Astrocyte (in vitro differentiated cells and primary cell): ENCODE data around the gene DBNDD2.

ENCODE experiments used
- EZH2 ChIP-seq: IDR thresholded peaks from 2 replicates; pipeline ENCODE4 v1.6.1; 2012; ENCODE audit warnings: mild to moderate bottlenecking, low read length, inconsistent platforms; ENCODE audit not compliant: insufficient read depth
- TF ChIP-seq, protein P1 (sequence below): IDR thresholded peaks from 2 replicates; pipeline ENCODE4 v1.5.1; 2011; ENCODE audit warnings: low read depth, mild to moderate bottlenecking, inconsistent platforms, low read length, moderate library complexity; ENCODE audit not compliant: insufficient read depth

- TF ChIP-seq EZH2: no peak
- TF ChIP-seq, protein P1, sequence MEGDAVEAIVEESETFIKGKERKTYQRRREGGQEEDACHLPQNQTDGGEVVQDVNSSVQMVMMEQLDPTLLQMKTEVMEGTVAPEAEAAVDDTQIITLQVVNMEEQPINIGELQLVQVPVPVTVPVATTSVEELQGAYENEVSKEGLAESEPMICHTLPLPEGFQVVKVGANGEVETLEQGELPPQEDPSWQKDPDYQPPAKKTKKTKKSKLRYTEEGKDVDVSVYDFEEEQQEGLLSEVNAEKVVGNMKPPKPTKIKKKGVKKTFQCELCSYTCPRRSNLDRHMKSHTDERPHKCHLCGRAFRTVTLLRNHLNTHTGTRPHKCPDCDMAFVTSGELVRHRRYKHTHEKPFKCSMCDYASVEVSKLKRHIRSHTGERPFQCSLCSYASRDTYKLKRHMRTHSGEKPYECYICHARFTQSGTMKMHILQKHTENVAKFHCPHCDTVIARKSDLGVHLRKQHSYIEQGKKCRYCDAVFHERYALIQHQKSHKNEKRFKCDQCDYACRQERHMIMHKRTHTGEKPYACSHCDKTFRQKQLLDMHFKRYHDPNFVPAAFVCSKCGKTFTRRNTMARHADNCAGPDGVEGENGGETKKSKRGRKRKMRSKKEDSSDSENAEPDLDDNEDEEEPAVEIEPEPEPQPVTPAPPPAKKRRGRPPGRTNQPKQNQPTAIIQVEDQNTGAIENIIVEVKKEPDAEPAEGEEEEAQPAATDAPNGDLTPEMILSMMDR: no peak
Observed at GRCh38 chr20:45419188-45420091, 11.4 kb downstream of the DBNDD2 start.
